GM12875 (cell line): ENCODE measurements around the gene UBE2S.

Source experiments
- H3K4me3 ChIP-seq: one replicate; pipeline ENCODE4 v1.5.1; 2011; ENCODE audit warnings: low read depth, low read length, control low read depth
- TF ChIP-seq, protein P1 (sequence below): IDR thresholded peaks from 2 replicates; pipeline ENCODE4 v1.5.1; 2011; ENCODE audit warnings: low read depth, mild to moderate bottlenecking, control low read depth, inconsistent platforms, low read length, moderate library complexity, borderline replicate concordance; ENCODE audit not compliant: insufficient read depth

The UBE2S gene

DNA sequence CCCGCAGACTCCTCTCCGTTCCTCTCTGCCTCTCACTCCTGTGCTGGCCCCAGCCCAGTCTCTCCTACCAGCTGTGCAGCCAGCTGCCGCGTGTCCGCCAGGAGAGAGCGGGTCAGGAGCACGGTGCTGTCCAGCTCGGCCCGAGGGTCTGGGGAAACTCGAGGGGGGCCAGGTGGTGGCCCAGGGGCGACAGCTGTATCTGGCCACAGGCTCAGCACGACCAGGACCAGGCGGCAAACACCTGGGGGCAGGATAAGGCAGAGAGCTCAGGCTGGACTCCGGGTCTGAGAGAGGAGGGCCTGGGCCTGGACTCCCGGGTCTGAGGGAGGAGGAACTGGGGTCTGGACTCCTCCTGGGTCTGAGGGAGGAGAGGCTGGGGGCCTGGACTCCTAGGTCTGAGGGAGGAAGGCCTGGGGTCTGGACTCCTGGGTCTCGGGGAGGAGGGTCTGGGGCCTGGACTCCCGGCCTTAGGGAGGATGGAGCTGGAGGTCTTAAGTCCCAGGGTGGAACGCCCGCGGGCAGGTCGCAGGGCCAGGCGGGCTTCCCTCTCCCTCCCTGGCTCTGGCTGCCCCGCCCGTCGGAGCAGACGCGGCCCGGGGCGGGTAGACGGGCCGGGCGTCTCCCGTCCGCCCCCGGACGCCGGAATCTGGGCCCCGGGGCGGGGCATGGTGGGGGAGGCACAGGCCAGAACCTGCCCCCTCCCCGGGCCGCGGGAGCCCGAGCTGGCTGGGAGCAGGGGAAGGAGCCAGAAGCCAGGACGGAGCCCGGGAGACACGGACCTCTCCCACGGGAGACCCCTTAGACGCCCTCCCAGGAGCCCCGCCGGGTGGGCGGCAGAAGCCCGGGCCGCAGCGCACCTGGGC lies 38.7 kb downstream of the UBE2S start:
- TF ChIP-seq, protein P1, sequence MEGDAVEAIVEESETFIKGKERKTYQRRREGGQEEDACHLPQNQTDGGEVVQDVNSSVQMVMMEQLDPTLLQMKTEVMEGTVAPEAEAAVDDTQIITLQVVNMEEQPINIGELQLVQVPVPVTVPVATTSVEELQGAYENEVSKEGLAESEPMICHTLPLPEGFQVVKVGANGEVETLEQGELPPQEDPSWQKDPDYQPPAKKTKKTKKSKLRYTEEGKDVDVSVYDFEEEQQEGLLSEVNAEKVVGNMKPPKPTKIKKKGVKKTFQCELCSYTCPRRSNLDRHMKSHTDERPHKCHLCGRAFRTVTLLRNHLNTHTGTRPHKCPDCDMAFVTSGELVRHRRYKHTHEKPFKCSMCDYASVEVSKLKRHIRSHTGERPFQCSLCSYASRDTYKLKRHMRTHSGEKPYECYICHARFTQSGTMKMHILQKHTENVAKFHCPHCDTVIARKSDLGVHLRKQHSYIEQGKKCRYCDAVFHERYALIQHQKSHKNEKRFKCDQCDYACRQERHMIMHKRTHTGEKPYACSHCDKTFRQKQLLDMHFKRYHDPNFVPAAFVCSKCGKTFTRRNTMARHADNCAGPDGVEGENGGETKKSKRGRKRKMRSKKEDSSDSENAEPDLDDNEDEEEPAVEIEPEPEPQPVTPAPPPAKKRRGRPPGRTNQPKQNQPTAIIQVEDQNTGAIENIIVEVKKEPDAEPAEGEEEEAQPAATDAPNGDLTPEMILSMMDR: no peak
- no peak overlapping the region for H3K4me3 ChIP-seq

DNA sequence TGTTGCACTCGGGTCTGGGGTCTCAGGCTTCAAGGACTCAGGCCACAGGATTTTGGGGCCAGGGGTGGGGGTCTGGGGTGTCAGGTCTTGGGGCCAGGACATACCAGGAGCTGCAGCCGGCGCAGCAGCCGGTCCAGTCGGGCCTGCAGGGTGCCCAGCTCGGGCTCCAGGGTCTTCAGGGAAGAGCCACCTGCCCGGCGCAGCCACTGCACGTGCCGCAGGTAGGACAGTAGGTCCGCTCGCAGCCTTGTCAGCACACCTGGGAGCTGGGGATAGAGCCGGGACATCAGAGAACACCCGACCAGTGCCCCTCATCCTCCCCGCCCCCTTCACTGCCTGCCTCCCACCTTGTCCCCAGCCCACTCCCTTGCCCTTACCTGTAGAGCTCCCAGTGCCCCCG lies 39.5 kb downstream of the UBE2S start:
- TF ChIP-seq, protein P1: no peak
- no peak overlapping the region for H3K4me3 ChIP-seq

DNA sequence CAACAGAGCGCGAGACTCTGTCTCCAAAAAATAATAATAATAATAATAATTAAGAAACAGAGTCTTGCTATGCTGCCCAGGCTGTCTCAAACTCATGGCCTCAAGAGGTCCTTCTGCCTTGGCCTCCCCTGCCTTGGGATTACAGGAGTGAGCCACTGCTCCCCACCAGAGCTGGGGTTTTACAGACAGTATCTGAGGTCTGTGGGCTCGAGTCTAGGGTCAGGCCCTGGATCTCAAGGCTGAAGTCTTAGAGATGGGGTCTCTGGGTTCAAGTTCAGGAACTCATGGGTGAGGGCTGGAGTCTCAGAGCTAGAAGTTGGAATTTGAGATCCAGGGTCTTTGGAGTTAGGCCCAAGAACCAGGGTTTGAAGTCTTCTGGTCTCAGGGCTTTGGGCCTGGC lies 40.8 kb downstream of the UBE2S start:
- TF ChIP-seq, protein P1: no peak
- H3K4me3 ChIP-seq: no peak overlapping the region

DNA sequence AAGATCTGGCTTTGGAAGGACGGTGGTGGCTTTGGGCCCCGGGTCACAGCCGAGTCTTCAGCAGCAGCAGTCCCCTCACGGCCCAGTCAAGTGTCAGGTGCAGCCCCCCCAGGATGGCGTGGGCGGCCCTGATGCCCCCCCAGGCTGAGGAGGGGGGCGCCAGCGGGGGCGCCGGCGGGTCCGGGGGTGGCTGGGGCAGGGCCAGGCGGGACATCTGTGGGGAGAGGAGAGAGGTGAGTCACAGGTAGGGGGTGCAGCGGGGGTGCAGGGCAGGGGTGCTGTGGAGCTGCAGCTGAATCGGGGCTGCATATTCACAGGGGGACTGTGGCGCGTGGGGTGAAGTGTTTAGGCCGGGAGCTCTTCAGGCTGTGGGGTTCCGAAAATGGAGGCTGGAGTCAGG lies 41.6 kb downstream of the UBE2S start:
- H3K4me3 ChIP-seq: no peak overlapping the region
- TF ChIP-seq, protein P1: no peak

DNA sequence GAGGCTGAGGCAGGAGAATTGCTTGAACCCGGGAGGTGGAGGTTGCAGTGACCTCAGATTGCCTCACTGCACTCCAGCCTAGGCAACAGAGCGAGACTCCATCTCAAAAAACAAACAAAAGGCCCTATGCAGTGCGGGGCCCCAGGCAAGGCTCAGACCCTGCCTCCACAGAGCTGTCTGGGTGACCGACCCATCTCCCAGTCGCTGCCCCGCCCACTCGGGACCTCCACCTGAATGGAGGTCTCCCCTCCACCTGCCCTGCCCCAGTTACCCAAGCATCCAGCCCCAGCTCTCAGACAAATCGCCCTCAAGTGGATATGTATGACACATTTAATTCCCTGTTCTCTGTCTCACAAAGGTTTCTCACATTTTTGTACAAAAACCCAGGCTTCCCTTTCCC lies 42.3 kb downstream of the UBE2S start:
- TF ChIP-seq, protein P1: no peak
- H3K4me3 ChIP-seq: no peak overlapping the region

DNA sequence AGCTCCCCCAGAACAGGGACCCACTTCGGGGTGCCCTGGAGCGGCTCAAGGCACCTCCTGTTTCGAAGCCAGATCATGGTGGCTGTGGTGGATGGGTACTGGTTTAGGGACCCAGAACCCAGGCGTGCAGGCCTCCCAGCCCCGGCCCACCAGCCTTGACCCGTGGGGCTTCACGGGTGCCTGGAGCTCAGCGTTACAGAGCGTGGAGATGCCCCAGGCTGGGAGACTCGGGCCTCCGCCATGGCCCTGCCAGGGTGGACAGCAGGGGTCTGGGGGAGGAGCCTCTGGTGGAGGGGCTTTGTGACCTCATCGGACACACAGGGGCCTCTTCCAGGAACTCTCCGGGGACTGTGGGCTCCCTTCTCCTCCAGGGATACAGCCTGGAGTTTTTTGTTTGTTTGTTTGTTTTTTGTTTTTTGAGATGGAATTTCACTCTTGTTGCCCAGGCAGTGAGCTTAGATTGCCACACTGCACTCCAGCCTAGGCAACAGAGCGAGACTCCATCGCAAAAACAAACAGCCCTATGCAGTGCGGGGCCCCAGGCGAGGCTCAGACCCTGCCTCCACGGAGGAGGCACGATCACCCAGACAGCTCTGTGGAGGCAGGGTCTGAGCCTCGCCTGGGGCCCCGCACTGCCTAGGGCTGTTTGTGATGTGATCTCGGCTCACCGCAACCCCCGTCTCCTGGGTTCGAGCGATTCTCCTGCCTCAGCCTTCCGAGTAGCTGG lies 44.4 kb downstream of the UBE2S start, which contains the start of gene GARIN5B:
Gene GARIN5B, minus strand, starts transcription at position 271 of the 727 bp plus-strand sequence. Its CDS starts 194 bp downstream, at position 77.
- TF ChIP-seq, protein P1: no peak
- H3K4me3 ChIP-seq: no peak within 1 kb of the TSS
